ENCODE data around the gene BAHCC1. TPM values are rescaled to one million over a fixed set of nuclear protein-coding genes. Genes with fewer than 3 reads are reported as not detected.
A peak's percentile ranks its signal among the peaks of the same experiment; 100 is the strongest.

Gene BAHCC1
- total RNA-seq, 1 donor from 2014 or later = 8.6 TPM

- ATAC-seq = no peak
- DNase-seq = no peak
- intact Hi-C loops (cut with micrococcal nuclease) = no loop called here
These were observed 8.6 kb downstream of the BAHCC1 start for GRCh38 chr17:81403671-81404534.

- peak; percentile 55 for ATAC-seq
- DNase-seq = no peak
- intact Hi-C loops (cut with micrococcal nuclease) = no loop called here
These were observed 9.4 kb downstream of the BAHCC1 start for GRCh38 chr17:81404558-81405165.

GRCh38 chr17:81405411-81405872 lies 10.2 kb downstream of the BAHCC1 start:
- ATAC-seq (peak; percentile 50), DNase-seq (peak; percentile 75)
- intact Hi-C loops (cut with micrococcal nuclease) = no loop called here

DNA sequence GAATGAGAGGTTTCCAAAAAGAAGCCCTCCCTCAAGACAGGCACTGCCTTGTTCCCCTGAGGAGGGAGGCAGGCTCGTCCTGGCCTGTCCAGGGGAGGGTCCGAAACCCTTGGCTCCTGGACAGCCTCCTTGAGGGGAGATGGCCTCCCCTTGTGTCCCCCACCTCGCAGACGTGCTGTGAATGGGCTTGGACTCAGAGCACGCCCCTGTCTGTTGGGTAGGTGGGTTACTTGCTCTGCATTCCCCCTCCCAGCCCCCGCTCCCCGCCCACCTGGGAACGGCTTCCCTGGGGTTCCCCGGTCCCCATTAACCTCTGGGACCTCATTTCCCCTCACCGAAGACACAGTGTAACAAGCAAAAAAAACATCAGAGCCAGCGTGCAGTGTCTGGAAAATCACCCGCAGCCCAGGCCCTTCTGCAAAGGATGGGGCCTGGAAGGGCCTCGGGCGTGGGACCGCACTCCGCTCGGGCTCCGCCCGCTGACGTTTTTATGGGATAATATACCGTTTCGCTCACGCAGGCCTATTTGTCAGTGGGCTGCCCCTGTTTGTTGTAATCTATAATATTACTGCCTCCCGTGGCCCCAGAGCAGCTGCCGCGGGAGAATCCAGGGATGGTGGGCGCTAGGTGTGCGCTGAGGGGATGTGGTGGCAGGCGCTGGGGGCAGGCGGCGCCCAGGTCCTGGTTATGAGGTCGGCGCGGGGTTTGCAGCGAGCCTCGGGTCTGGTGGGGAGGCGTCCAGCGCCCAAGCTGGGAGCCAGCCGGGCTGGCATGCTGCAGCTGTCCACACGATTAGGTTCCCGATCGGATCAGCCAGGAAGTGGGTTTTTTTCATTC lies 11.1 kb downstream of the BAHCC1 start:
- DNase-seq (no peak), ATAC-seq (no peak)
- intact Hi-C loops (cut with micrococcal nuclease) = no loop called here

DNA sequence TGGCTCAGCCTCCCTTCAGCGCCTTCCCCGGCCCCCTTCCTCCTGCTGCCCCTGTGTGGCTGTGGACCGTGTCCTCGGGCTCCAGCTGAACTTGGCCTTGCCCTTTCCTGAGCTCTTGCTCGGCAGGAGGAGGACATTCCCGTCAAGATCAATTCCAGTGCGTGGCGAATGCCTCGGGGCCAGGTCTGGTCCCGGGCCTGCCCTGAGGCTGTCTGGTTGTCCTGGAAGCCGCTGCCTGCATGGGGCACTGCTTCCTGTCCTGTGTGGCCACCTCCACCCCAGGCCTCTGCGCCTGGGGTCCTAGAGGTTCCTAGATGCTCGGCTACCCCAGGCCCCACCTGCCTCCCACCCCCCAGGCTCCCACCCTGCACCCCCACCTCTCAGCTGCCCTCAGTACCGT lies 12.8 kb downstream of the BAHCC1 start:
- DNase-seq (no peak), ATAC-seq (no peak)
- intact Hi-C loops (cut with micrococcal nuclease) = no loop called here

DNA sequence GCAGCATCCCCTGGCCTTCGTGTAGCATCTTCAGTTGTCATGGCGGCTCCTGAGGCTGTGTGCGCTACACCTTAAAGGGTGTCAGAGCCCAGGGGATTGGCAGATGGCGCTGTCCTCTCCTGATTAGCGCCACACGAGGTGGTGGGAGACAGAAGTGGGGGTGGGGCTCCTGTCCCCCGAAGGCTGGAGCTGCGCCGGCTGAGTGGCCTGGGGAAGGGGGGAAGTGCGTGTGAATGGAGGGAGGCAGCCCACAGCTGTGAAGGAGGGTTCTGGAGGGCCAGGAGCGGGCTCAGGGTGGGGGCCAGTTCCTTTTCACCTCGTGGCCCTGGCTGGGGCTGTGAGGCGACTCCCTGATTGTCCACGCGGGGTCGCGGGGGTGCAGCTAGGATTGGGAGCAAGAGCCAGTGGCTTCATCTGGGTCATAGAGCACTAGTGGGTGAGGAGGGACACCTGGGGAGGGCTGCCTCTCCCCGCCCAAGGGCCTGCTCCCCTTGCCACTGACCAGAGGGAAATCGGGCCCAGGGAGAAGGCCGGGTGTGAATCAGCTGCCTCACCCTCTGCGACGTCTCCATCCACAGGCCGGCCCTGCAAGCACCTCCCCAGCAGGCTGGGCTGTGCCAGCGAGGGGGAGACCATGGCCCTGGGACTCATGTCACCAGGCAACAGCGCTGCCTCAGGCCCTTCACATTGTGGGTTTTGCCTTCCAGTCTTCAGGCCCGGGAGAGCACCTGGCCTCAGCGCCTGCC lies 14.1 kb downstream of the BAHCC1 start:
- ATAC-seq (no peak), DNase-seq (no peak)
- intact Hi-C loops (cut with micrococcal nuclease) = no loop called here

GRCh38 chr17:81410852-81411251 lies 15.6 kb downstream of the BAHCC1 start:
- intact Hi-C loops (cut with micrococcal nuclease) = no loop called here
- ATAC-seq (no peak), DNase-seq (no peak)

DNA sequence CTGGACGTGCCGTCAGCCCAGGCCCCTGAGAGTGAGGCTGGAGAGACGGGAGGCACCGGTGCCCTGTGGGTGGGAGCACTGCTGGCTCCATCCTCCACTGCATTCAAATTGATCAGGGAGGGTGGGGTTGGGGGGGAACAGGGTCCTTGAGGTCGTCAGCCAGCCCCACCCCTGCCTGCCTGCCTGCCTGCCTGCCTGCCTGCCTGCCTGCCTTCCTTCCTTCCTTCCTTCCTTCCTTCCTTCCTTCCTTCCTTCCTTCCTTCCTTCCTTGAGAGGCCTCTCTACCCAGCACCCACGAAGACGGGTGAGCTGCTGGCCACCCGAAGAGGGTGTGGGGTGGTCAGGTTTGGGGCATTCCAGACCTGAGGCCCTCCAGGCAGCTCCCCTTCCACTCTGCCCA lies 16.0 kb downstream of the BAHCC1 start:
- DNase-seq (no peak), ATAC-seq (no peak)
- intact Hi-C loops (cut with micrococcal nuclease) = no loop called here

DNA sequence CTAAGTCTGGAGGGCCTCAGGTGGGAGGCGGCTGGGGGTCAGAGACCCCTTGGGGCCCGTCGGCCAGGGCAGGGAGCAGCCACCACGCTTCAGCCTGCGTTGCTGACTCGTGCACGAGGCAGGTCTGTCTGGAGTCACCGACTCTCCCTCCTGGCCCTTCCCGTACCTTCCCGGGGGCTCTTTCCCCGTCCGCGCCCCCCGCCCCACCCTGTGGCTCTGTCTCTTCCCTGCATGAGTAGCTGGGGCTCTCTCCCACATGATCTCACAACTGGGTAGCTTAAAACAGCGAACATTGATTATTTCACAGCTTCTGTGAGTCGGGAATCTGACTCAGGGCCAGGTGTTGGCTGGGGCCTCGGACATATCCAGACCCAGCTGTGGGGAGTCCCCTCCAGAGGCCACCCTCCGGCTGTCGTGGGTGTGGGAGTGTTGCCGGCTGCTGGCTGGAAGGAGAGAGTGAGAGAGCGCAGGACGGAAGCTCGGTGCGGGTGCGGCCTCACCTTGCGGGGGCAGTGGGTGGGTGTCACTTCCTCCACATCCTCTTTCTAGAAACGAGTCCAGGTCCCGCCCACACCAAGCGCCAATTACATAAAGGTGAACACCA lies 17.3 kb downstream of the BAHCC1 start:
- ATAC-seq = peak; percentile 58
- intact Hi-C loops (cut with micrococcal nuclease) = no loop called here
- DNase-seq = peak; percentile 77

GRCh38 chr17:81413497-81414135 lies 18.4 kb downstream of the BAHCC1 start:
- intact Hi-C loops (cut with micrococcal nuclease) = no loop called here
- no peak for DNase-seq
- no peak for ATAC-seq

GRCh38 chr17:81414756-81415516 lies 19.7 kb downstream of the BAHCC1 start:
- no peak for DNase-seq
- no peak for ATAC-seq
- intact Hi-C loops (cut with micrococcal nuclease) = no loop called here

DNA sequence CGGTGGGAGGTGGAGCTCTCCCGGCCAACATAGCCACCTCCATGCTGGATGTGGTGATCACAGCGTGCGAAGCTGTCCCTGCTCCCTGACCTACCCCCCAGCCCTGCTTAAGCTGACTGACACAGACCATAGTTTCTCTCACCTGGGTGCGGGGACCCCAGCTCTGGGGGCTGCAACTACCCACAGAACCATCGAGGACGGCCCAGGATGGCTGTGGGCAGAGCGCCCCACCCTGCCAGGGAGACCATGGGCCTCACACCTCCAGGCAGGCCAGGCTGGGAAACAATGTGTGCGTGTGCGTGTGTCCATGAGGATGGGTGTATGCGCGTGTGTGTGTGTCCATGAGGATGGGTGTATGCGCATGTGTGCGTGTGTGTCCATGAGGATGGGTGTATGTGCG lies 20.4 kb downstream of the BAHCC1 start:
- intact Hi-C loops (cut with micrococcal nuclease) = no loop called here
- DNase-seq (no peak), ATAC-seq (no peak)

DNA sequence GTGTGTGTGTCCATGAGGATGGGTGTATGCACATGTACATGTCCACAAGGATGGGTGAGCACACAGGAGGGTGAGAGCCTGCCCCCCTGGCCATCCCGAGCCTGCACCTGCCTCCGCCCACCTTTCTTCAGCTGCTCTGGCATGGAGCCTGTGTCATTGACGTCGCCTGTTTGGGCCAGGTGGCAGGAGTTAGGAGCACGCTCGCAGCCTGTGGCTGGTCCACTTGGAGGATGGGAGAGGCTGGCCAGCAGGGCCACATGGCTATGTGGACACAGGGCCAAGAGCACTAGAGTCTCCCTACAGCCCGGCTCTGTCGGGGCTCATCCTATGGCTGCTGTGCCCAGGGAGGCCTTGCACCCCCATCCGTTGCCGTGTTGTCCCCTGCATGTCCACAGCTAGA lies 21.4 kb downstream of the BAHCC1 start:
- ATAC-seq (no peak), DNase-seq (no peak)
- intact Hi-C loops (cut with micrococcal nuclease) = no loop called here

DNA sequence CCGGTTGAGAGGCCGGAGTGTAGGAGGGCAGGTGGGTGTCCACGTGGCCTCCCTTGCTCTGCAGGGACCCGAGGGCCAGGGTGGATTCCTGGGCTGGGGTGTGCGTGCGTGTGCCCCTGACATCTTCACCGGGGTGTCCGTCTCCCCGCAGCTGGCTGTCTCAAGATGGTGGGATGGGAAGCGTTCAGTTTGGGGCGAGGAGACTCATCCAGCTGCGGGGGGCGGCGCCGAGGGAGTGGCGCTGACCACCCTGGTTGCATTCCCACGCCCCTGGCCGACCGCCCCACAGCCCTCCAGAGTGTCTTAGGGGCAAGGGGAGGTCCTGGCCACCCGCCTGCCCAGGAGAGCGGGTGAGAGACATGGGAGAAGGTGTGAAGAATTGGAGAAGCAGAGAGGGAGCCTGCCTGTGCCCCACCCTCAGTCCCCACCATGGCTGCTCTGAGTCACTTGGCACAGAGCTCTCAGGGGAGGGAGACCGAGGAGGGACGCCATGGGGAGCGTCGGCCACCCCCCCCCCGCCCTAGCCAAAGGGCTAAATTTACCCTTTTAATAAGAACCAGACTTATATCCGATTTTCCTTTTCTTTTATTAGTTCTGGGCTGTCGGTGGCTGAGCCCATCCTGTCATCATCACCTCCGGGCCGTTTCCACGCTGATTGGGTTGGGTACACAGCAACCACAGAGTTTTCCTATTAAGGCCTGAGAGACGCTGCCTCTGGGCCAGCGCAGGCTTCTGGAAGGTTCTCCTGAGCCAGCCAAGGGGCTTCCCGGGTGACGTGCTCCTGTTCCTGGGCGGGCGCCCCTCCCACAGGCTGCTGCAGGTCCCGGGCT lies 22.0 kb downstream of the BAHCC1 start:
- DNase-seq (no peak), ATAC-seq (no peak)
- intact Hi-C loops (cut with micrococcal nuclease) = no loop called here

DNA sequence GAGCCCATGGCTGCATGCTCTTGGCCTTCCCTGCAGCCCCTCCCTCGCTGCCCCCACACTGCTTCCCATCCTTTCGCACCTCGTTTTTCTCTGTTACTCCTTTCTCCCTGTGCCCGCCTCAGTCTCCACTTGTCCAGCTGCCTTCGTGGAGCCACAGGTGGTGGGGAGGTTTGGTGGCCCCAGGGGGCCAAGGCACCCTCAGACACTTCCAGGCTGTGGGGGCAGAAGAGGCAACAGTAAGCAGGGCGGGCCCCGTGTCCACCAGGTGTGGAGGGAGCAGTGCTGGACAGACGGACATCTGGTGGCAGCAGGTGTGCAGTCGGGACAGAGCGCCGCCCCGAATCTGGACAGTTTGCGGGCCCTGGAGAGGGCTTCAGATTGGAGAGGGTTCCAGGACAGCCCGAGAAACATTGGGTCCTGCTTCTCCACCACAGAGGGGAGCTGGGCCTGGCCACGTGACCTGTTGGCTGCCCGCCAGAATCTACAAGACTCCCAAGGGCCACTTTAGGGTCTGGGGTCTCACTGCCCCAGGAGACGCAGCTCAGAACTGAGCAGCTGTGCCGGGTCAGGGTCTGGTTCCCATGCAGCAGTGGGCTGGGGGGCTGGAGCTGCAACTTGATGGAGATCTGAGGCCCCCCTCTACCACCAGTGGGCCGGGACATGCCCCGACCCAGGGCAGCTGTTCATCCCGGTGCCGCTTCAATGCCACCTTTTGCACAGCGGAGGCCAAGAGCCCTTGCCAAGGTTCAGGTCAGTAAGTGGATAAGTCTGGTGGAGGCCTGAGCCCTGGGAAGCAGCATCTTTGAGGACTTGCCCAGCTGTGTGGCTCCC lies 22.8 kb downstream of the BAHCC1 start:
- ATAC-seq (no peak), DNase-seq (no peak)
- intact Hi-C loops (cut with micrococcal nuclease) = no loop called here

- ATAC-seq (no peak), DNase-seq (no peak)
- intact Hi-C loops (cut with micrococcal nuclease) = no loop called here
These were observed 23.6 kb downstream of the BAHCC1 start for GRCh38 chr17:81418710-81419318.
